Measurements from ENCODE around the gene CCL14. TPM values are rescaled to one million over a fixed set of nuclear protein-coding genes. Genes with fewer than 3 reads are reported as not detected.

The CCL14 gene
- total RNA-seq, 1 experiment from 2014 or later, result not detected

DNA sequence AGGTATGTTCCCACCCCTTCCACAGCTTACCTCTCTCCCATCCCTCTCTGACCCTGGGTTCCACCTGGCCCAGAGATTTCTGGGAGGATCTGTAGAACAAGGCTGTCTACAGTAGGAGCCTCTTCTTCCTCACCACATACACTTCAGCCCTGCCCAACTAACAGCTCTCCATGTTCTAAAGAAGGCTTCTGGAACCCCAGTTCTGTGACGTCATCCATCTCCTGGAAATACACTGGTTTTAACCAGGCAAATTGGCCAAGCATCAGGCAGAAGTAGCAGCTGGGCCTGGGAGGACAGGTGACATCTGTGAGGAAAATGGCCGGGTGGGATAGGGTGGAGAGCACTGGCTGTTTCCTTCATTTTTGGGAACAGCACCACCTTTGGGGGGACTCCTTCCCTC, 43.0 kb downstream of the CCL14 start, which contains the start of gene LYZL6:
TSS of gene LYZL6 (minus strand) at position 177 of the 400 bp plus-strand sequence. CDS start 4,357 bp downstream, outside the sequence.
- no peak within 1 kb of the TSS for H2BK12ac ChIP-seq (ENCODE audit: insufficient read length, low read depth, low read length)
- no peaks in the 10 kb centered on the region for H3K79me1 ChIP-seq (ENCODE audit: insufficient read depth, low read depth, low read length, poor library complexity, severe bottlenecking)
- WGBS (ENCODE audit: extremely low coverage, insufficient read length, low lambda C conversion rate), result no CpG with 5 or more reads among the region's 2 CpGs
- H3K56ac ChIP-seq (ENCODE audit: insufficient read length, low read depth, low read length), result no peak within 1 kb of the TSS
- H3K4me2 ChIP-seq (ENCODE audit: insufficient read depth, insufficient read length, low read length), result no peak within 1 kb of the TSS
- no peaks in the 10 kb centered on the region for H3K79me2 ChIP-seq (ENCODE audit: insufficient read depth, low read length)
- H3K27me3 ChIP-seq (ENCODE audit: insufficient read depth, low read length), result no peaks in the 10 kb centered on the region
- no peak within 1 kb of the TSS for H3K18ac ChIP-seq (ENCODE audit: insufficient read length, low read depth, low read length)
- Mint-ChIP-seq H3K4me1 (no peaks in the 10 kb centered on the region), H3K36me3 (ENCODE audit: insufficient read depth in 1 of 3, low read depth in 3 of 3) (no peaks in the 10 kb centered on the region), H3K4me3 (no peak within 1 kb of the TSS), H3K27ac (no peak within 1 kb of the TSS), H3K27me3 (ENCODE audit: low read depth) (no peaks in the 10 kb centered on the region; the same call in 1 of the 2 replicates), H3K9me3 (no peaks in the 10 kb centered on the region; a peak in 1 of 5 replicates)
- H3K9ac ChIP-seq (ENCODE audit: extremely low read depth, insufficient read length, low read length), result no peak within 1 kb of the TSS
- no peak within 1 kb of the TSS for H4K5ac ChIP-seq (ENCODE audit: insufficient read length, low read depth, low read length)
- no peak within 1 kb of the TSS for H3K4ac ChIP-seq (ENCODE audit: low read depth, low read length)
- no peak within 1 kb of the TSS for H4K91ac ChIP-seq (ENCODE audit: insufficient read length, low read depth, low read length)
- H3K27ac ChIP-seq (ENCODE audit: insufficient read length, low read depth, low read length), result no peak within 1 kb of the TSS
- TF ChIP-seq, protein P1, sequence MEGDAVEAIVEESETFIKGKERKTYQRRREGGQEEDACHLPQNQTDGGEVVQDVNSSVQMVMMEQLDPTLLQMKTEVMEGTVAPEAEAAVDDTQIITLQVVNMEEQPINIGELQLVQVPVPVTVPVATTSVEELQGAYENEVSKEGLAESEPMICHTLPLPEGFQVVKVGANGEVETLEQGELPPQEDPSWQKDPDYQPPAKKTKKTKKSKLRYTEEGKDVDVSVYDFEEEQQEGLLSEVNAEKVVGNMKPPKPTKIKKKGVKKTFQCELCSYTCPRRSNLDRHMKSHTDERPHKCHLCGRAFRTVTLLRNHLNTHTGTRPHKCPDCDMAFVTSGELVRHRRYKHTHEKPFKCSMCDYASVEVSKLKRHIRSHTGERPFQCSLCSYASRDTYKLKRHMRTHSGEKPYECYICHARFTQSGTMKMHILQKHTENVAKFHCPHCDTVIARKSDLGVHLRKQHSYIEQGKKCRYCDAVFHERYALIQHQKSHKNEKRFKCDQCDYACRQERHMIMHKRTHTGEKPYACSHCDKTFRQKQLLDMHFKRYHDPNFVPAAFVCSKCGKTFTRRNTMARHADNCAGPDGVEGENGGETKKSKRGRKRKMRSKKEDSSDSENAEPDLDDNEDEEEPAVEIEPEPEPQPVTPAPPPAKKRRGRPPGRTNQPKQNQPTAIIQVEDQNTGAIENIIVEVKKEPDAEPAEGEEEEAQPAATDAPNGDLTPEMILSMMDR (conservative IDR thresholded peaks at IDR 0.05), result no peak
- no peak within 1 kb of the TSS for H2BK5ac ChIP-seq (ENCODE audit: insufficient read length, low read length)
- no peak within 1 kb of the TSS for H2AK5ac ChIP-seq (ENCODE audit: insufficient read length, low read length)
- no peak within 1 kb of the TSS for H2BK120ac ChIP-seq (ENCODE audit: low read depth, low read length, poor library complexity, severe bottlenecking)
- H3K23me2 ChIP-seq (ENCODE audit: insufficient read length, low read depth, low read length, poor library complexity, severe bottlenecking), result no peaks in the 10 kb centered on the region
- H3T11ph ChIP-seq (ENCODE audit: low read length), result no peak within 1 kb of the TSS
- H4K8ac ChIP-seq (replicated peaks; ENCODE audit: insufficient read length, low read depth, low read length), result no peak within 1 kb of the TSS
- H2AFZ ChIP-seq (ENCODE audit: low read length), result no peak within 1 kb of the TSS
- no peaks in the 10 kb centered on the region for H3K9me3 ChIP-seq (ENCODE audit: control insufficient read depth, low read depth, low read length)
- no peak within 1 kb of the TSS for H2BK15ac ChIP-seq (ENCODE audit: low read depth, low read length)
- no peaks in the 10 kb centered on the region for H4K20me1 ChIP-seq (ENCODE audit: control insufficient read depth, insufficient read depth, insufficient read length)
- no peak within 1 kb of the TSS for H2BK20ac ChIP-seq (ENCODE audit: low read depth, low read length, poor library complexity, severe bottlenecking)
- H3K4me1 ChIP-seq (ENCODE audit: insufficient read depth, low read length), result no peaks in the 10 kb centered on the region
- no peak within 1 kb of the TSS for H3K23ac ChIP-seq (ENCODE audit: insufficient read length, low read depth, low read length)
- DNase-seq, result no peak
- H3K14ac ChIP-seq (ENCODE audit: insufficient read depth, low read length), result no peak within 1 kb of the TSS

All from H9 (cell line).